Measurements from ENCODE around the gene DIDO1.

The DIDO1 gene

GRCh38 chr20:62895539-62895938 is 30.8 kb downstream of the DIDO1 start:
- Histone ChIP-seq H3K4me3 (ENCODE audit: low read length) (no peak overlapping the region), H3K9me3 (ENCODE audit: insufficient read depth, low read depth, low read length) (no peaks in the 10 kb centered on the region), H3K27ac (ENCODE audit: low read depth, low read length) (no peak overlapping the region), H3K36me3 (ENCODE audit: insufficient read depth, low read length) (peaks cover 63% of the 10 kb centered on the region), H3K4me1 (ENCODE audit: insufficient read depth, low read length) (peaks cover 19% of the 10 kb centered on the region), H3K27me3 (ENCODE audit: insufficient read depth, low read length) (no peaks in the 10 kb centered on the region), H3K9ac (ENCODE audit: low read depth, low read length) (no peak overlapping the region)
- WGBS: 95% methylated on average over 9 of the region's 9 CpGs

- Histone ChIP-seq H3K36me3 (ENCODE audit: insufficient read depth, low read length) (peaks cover 76% of the 10 kb centered on the region), H3K9ac (ENCODE audit: low read depth, low read length) (no peak overlapping the region), H3K27me3 (ENCODE audit: insufficient read depth, low read length) (no peaks in the 10 kb centered on the region), H3K4me3 (ENCODE audit: low read length) (no peak overlapping the region), H3K27ac (ENCODE audit: low read depth, low read length) (no peak overlapping the region), H3K4me1 (ENCODE audit: insufficient read depth, low read length) (peaks cover 9% of the 10 kb centered on the region), H3K9me3 (ENCODE audit: insufficient read depth, low read depth, low read length) (no peaks in the 10 kb centered on the region)
- WGBS: 94% methylated on average over 13 of the region's 14 CpGs
Observed at GRCh38 chr20:62894261-62894660, 32.0 kb downstream of the DIDO1 start.

GRCh38 chr20:62893700-62894099 is 32.6 kb downstream of the DIDO1 start:
- 95% methylated on average over 14 of the region's 14 CpGs for WGBS
- 0 out of 2 replicates have a peak, but pooled peaks cover 3% of the 10 kb centered on the region for H3K4me1 ChIP-seq (ENCODE audit: insufficient read depth, low read length)

GRCh38 chr20:62892348-62893304 is 33.7 kb downstream of the DIDO1 start:
- H3K36me3 ChIP-seq (ENCODE audit: insufficient read depth, low read length): peaks cover 92% of the 10 kb centered on the region
- H3K9ac ChIP-seq (ENCODE audit: low read depth, low read length): no peak overlapping the region
- H3K4me3 ChIP-seq (ENCODE audit: low read length): no peak overlapping the region
- WGBS: 95% methylated on average over 25 of the region's 25 CpGs
- no peaks in the 10 kb centered on the region for H3K4me1 ChIP-seq (ENCODE audit: insufficient read depth, low read length)
- no peaks in the 10 kb centered on the region for H3K27me3 ChIP-seq (ENCODE audit: insufficient read depth, low read length)
- H3K27ac ChIP-seq (ENCODE audit: low read depth, low read length): no peak overlapping the region
- H3K9me3 ChIP-seq (ENCODE audit: insufficient read depth, low read depth, low read length): no peaks in the 10 kb centered on the region

More at GRCh38 chr20:62893700-62894099, 32.6 kb downstream of the DIDO1 start:
- Histone ChIP-seq H3K9ac (ENCODE audit: low read depth, low read length) (no peak overlapping the region), H3K9me3 (ENCODE audit: insufficient read depth, low read depth, low read length) (no peaks in the 10 kb centered on the region), H3K27ac (ENCODE audit: low read depth, low read length) (no peak overlapping the region), H3K36me3 (ENCODE audit: insufficient read depth, low read length) (peaks cover 82% of the 10 kb centered on the region), H3K27me3 (ENCODE audit: insufficient read depth, low read length) (no peaks in the 10 kb centered on the region), H3K4me3 (ENCODE audit: low read length) (no peak overlapping the region)

GRCh38 chr20:62891111-62891510 is 35.2 kb downstream of the DIDO1 start:
- Histone ChIP-seq H3K27me3 (ENCODE audit: insufficient read depth, low read length) (no peaks in the 10 kb centered on the region), H3K9ac (ENCODE audit: low read depth, low read length) (no peak overlapping the region), H3K36me3 (ENCODE audit: insufficient read depth, low read length) (peaks cover 100% of the 10 kb centered on the region), H3K27ac (ENCODE audit: low read depth, low read length) (no peak overlapping the region), H3K9me3 (ENCODE audit: insufficient read depth, low read depth, low read length) (no peaks in the 10 kb centered on the region), H3K4me1 (ENCODE audit: insufficient read depth, low read length) (no peaks in the 10 kb centered on the region), H3K4me3 (ENCODE audit: low read length) (no peak overlapping the region)
- 96% methylated on average over 15 of the region's 15 CpGs for WGBS

GRCh38 chr20:62890444-62890843 is 35.9 kb downstream of the DIDO1 start:
- H3K27me3 ChIP-seq (ENCODE audit: insufficient read depth, low read length): no peaks in the 10 kb centered on the region
- WGBS: 97% methylated on average over 7 of the region's 7 CpGs
- no peak overlapping the region for H3K9ac ChIP-seq (ENCODE audit: low read depth, low read length)
- no peaks in the 10 kb centered on the region for H3K4me1 ChIP-seq (ENCODE audit: insufficient read depth, low read length)
- H3K27ac ChIP-seq (ENCODE audit: low read depth, low read length): no peak overlapping the region
- no peak overlapping the region for H3K4me3 ChIP-seq (ENCODE audit: low read length)
- H3K9me3 ChIP-seq (ENCODE audit: insufficient read depth, low read depth, low read length): no peaks in the 10 kb centered on the region
- H3K36me3 ChIP-seq (ENCODE audit: insufficient read depth, low read length): peaks cover 93% of the 10 kb centered on the region

- peaks cover under 1% of the 10 kb centered on the region; the same call in 1 of the 2 replicates for H3K4me1 ChIP-seq (ENCODE audit: insufficient read depth, low read length)
- H3K36me3 ChIP-seq (ENCODE audit: insufficient read depth, low read length): peaks cover 87% of the 10 kb centered on the region
- H3K27ac ChIP-seq (ENCODE audit: low read depth, low read length): no peak overlapping the region
- H3K9me3 ChIP-seq (ENCODE audit: insufficient read depth, low read depth, low read length): no peaks in the 10 kb centered on the region
- H3K4me3 ChIP-seq (ENCODE audit: low read length): no peak overlapping the region
- H3K9ac ChIP-seq (ENCODE audit: low read depth, low read length): no peak overlapping the region
- no peaks in the 10 kb centered on the region for H3K27me3 ChIP-seq (ENCODE audit: insufficient read depth, low read length)
- 94% methylated on average over 9 of the region's 9 CpGs for WGBS
Observed at GRCh38 chr20:62889871-62890270, 36.4 kb downstream of the DIDO1 start.

- H3K27me3 ChIP-seq (ENCODE audit: insufficient read depth, low read length): no peaks in the 10 kb centered on the region
- H3K9me3 ChIP-seq (ENCODE audit: insufficient read depth, low read depth, low read length): no peaks in the 10 kb centered on the region
- peaks cover 4% of the 10 kb centered on the region for H3K4me1 ChIP-seq (ENCODE audit: insufficient read depth, low read length)
- peaks cover 82% of the 10 kb centered on the region for H3K36me3 ChIP-seq (ENCODE audit: insufficient read depth, low read length)
- 96% methylated on average over 8 of the region's 8 CpGs for WGBS
- no peak overlapping the region for H3K9ac ChIP-seq (ENCODE audit: low read depth, low read length)
- H3K4me3 ChIP-seq (ENCODE audit: low read length): no peak overlapping the region
- H3K27ac ChIP-seq (ENCODE audit: low read depth, low read length): no peak overlapping the region
Observed at GRCh38 chr20:62889411-62889810, 36.9 kb downstream of the DIDO1 start.

GRCh38 chr20:62888910-62889309 is 37.4 kb downstream of the DIDO1 start:
- H3K9me3 ChIP-seq (ENCODE audit: insufficient read depth, low read depth, low read length): no peaks in the 10 kb centered on the region
- peaks cover 9% of the 10 kb centered on the region for H3K4me1 ChIP-seq (ENCODE audit: insufficient read depth, low read length)
- no peak overlapping the region for H3K9ac ChIP-seq (ENCODE audit: low read depth, low read length)
- no peak overlapping the region for H3K27ac ChIP-seq (ENCODE audit: low read depth, low read length)
- H3K27me3 ChIP-seq (ENCODE audit: insufficient read depth, low read length): no peaks in the 10 kb centered on the region
- H3K4me3 ChIP-seq (ENCODE audit: low read length): no peak overlapping the region
- peaks cover 77% of the 10 kb centered on the region for H3K36me3 ChIP-seq (ENCODE audit: insufficient read depth, low read length)
- WGBS: 93% methylated on average over 17 of the region's 17 CpGs

GRCh38 chr20:62888406-62888805 is 37.9 kb downstream of the DIDO1 start:
- 95% methylated on average over 16 of the region's 16 CpGs for WGBS
- peaks cover 72% of the 10 kb centered on the region for H3K36me3 ChIP-seq (ENCODE audit: insufficient read depth, low read length)

GRCh38 chr20:62887860-62888239 is 38.5 kb downstream of the DIDO1 start:
- peaks cover 67% of the 10 kb centered on the region for H3K36me3 ChIP-seq (ENCODE audit: insufficient read depth, low read length)
- 93% methylated on average over 7 of the region's 7 CpGs for WGBS
- no peak overlapping the region for H3K4me3 ChIP-seq (ENCODE audit: low read length)
- H3K9ac ChIP-seq (ENCODE audit: low read depth, low read length): no peak overlapping the region
- no peaks in the 10 kb centered on the region for H3K9me3 ChIP-seq (ENCODE audit: insufficient read depth, low read depth, low read length)
- no peaks in the 10 kb centered on the region for H3K27me3 ChIP-seq (ENCODE audit: insufficient read depth, low read length)
- H3K4me1 ChIP-seq (ENCODE audit: insufficient read depth, low read length): peaks cover 9% of the 10 kb centered on the region
- no peak overlapping the region for H3K27ac ChIP-seq (ENCODE audit: low read depth, low read length)

More at GRCh38 chr20:62888406-62888805, 37.9 kb downstream of the DIDO1 start:
- Histone ChIP-seq H3K4me3 (ENCODE audit: low read length) (no peak overlapping the region), H3K9me3 (ENCODE audit: insufficient read depth, low read depth, low read length) (no peaks in the 10 kb centered on the region), H3K27me3 (ENCODE audit: insufficient read depth, low read length) (no peaks in the 10 kb centered on the region), H3K27ac (ENCODE audit: low read depth, low read length) (no peak overlapping the region), H3K9ac (ENCODE audit: low read depth, low read length) (no peak overlapping the region), H3K4me1 (ENCODE audit: insufficient read depth, low read length) (peaks cover 9% of the 10 kb centered on the region)
